GM19324 (cell line): ENCODE data around the gene KIF26A.
"Not testable (repeated sequence)": the region's sequence is repeated elsewhere in the genome, so short reads cannot be mapped to it uniquely, and the experiment has no call there.

ENCODE experiments used
- ATAC-seq: cut with Tn5 transposase; IDR thresholded peaks from one replicate; pipeline ENCODE4 v1.9.1; 2021; ENCODE audit warnings: mild to moderate bottlenecking, moderate library complexity; ENCODE audit not compliant: unreplicated experiment, low FRiP score

Gene KIF26A

DNA sequence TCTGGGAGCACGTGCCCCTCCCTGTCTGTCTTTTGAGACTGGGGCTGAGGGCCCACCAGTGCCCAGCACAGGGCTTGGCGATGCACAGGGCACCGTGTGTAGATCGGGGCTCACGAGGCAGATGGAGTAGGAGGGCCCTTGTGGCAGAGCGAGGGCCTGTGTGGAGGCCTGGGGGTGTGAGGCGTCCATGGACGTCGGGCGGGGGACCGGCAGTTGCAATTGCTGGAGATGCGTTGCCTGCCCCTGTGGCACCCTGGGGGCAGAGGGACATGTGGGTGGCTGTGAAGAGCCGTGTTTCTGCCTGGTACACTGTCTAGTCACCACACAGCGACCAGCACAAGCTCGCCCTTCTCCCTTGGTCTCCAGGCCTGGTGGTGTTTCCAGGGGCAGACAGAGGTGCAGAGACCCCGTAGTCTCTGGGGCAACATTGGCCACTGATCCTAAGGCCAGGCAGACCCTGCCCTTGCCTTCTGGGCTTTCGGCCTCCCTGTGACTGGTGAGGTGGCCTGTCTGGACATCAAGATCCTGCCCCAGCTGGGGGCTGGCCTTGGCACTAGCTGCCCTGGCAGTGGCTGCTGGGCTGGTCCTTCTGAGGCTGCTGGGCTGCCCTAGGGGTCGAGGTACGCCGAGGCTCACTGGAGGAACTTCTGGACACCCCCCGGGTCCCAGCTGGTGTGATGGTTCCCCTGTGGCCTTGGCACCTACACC, 14.5 kb downstream of the KIF26A start:
- ATAC-seq: no peak

DNA sequence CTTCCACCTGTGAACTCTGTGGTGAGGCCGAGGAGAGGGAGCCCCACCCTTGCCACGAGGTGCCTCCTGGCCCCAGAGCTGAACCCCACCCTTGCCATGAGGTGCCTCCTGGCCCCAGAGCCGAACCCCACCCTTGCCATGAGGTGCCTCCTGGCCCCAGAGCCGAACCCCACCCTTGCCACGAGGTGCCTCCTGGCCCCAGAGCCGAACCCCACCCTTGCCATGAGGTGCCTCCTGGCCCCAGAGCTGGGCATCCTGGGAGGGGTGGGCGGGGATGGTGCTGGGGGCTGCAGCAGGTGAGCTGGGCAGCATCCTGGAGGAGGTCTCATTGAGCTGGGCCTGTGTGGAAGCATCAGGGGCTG, 15.0 kb downstream of the KIF26A start:
- not testable (repeated sequence) for ATAC-seq

DNA sequence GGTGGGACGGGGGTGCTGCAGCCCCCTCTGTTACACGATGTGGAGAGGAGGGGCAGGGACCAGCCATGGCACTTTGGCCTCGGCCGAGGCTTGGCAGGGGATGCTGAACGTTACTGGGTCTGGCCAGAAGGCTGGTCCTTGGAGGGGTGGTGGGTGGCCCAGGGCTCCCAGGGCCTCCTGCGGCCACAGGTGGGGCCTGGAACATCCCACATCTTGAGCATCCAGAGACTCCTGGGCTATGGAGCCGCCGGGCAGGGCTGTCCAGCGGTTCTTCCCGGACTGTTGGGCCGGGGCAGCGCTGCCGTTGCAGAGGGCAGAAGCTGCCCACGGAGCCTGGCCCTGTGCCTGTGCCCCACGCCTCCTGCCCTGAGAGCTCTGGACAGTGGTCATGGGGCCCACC, 15.9 kb downstream of the KIF26A start:
- no peak for ATAC-seq

DNA sequence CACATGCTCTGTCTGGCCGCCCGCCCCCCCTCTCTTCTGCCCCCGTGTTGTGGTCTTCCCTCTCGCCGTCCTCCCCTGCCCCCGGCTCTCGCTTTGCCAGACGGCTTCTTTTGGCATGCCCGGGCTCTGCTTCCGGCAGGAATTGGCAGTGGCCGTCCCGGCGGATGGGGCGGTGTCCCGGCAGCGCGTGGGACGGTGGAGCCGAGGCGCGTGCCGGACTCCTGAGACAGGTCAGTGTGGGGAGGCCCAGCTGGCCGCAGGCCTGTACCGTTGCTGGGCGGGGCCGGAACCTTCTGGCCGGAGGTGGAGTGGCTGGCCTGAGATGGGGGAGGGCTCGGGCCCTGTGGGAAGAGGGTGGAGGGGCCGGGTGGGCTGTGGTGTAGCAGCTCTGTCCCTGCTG, 17.1 kb downstream of the KIF26A start:
- no peak for ATAC-seq

DNA sequence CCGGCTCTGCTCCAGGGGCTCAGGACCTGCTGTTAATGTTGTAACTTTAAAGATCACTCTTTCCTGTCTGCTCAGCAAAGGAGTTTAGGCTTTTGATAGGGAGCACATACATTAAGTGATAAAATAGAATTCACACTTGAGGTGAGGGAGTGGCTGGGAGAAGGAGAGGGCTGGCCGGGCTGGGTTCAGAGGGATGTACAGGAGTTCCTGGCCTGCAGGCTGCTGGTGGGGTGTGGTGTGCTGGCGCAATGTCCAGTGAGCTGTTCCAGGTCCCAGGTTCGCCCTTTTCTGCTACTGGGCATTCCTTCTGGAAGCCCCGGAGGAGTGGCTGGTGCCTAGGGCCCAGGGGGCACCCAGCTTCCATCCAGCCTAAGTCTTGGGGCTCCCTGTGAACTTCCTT, 17.8 kb downstream of the KIF26A start:
- no peak for ATAC-seq

DNA sequence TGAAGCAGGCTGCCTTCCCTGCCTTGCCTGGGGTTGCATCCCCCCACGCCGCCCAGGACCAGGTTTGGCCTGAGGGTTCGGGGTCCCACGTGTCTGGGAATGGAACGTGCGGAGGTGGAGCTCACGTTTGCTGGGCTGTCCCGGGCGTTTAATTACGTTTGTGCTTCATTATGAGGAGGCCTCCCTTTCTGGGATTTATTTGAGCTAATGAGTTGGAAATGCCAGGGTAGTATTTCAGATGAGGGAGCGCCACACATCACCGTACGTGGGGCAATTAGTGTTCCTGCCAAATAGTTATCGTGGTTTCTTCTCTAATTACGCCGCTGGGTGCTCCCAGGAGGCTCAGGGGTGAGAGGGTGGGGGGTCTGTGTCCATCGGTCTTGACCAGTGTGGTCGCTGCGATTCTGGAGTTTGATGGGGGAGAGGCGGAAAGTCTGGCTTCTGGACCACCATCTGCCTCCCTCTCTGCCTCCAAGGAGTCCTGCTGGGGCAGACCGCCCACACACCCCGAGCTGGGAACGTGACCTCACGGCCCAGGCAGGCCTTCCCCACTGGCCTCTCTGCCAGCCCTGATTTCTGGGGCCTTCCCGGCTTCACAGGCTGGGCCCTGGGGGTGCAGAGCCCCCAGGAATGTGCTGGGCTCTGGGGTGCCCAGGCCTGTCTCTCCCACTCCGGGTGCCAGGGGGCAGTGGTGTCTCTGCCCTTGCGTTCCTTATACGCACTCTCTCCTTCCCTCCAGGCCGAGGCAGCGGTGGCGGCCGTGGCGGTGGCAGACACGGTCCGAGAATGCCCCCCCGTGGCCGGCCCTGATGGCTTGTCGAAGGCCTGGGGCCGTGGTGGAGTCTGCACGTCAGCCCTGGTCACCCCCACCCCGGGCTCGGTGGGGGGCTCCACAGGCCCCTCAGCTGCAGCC, 18.9 kb downstream of the KIF26A start:
- ATAC-seq: no peak

DNA sequence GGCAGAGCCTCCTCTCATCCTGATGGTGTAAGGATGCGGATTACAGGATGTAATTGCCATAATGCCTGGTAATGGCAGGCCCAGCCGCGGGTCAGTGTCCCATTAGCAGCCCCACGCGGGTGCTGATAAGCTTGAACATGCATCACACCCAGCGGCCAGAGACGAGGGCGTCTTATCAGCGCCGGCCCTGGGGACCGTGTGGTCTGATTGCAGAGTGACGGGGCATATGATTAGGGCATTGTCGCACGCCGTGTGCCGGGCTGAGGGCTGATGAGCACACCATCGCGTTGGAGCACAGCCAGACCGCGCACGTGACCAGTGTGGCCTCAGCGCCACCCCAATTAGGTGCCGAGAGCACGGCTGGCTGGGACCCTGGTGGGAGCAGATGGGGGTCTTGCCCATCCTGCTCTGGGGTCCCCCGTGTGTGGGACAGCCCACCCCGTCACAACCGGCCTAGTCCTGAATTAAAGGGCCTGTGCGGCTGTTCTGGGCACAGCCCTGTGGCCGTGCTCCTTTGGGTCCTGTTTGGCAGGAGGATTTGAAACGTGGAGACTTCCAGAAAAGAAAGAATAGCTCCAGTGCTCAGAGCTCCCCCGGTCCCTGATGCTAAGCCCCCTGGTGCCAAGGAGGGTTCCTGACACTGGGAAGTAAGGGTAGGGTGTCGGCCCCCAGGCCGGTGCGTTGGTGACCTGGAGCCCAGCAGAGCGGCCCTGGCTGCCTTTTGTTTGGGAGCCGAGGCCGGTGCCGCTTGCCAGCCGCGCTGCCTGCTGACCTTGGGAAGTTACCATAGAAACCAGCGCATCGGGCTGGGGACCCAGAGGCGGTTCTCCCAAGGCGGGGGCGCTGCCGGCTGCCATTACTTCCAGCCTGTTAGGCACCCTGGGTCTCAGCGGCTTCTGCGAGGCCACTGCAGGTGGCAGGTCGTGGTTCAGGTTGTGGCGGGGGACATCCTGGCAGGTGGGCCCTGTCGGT, 20.7 kb downstream of the KIF26A start:
- ATAC-seq: no peak

DNA sequence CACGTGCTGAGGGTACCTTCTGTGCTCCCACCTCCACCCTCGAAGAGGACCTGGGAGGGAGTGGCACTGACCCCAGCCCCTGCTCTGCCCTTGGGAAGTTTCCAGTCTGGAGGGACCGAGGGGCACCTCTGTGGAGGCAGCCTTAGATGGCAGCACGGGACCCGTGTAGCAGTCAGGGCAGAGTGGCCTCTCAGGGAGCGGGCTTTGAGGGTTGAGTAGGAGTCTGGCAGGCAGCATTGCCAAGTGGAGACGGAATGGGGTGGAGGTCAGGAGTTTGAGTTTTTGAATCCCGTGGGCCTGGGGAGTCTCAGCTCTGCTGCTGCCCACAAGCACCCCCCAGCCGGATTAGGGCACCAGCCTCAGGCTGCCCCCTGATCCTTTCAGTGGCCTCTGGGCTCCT, 21.6 kb downstream of the KIF26A start:
- no peak for ATAC-seq

DNA sequence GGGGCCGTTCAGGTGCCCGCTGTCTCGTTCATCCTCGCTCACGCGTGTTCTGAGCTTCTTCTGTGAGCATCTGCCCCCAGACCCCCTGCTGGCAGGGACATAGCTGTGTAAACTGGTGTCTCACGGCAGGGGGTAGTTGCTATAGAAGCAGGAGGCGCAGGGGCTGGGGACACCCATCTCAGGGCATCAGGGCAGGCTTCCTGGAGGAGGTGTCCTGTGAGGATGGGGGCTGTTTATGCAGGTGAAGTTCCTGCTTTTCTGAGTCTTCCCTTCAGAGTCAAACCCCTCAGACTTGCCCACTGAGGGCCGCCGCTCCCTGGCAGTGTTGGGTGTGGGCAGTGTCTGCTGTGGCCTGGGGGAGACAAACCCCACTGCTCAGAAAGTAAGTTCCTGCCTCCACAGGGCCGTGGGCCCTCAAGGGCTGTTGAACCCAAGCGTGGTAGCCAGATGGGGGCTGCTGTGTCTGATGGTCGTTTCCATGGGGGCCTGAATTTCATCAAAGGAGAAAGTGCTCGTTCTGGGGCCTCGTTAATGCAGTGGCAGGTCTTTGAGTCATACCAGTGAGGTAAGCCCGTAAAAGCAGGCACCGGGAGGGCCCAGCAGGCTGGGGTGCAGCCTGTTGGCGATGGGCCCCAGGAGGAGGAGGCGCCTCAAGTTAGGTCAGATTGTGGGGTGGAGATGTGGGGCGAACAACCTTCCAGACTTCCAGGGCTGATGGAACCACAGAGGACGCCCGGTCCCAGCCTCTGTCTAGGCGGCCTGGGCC, 23.4 kb downstream of the KIF26A start:
- no peak for ATAC-seq

DNA sequence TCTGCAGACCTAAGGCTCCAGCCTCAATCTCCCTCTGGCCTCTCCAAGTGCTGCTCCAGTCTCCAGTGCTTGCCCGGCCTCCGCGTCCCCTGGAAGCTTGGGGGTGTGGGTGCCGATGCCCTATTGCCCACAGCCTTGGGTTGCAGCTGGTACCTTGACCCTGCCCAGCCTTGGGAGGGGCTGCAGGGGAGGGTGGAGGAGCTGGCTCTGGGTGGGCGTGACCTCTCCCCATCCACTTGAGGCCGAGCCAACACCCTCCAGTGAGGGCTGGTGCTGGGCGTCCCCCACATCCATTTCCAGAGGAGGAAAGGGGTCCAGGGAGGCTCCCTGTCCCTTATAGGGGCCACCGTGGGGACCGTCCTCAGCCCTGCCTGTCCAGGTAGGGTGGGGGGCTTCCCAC, 24.1 kb downstream of the KIF26A start:
- ATAC-seq: no peak

DNA sequence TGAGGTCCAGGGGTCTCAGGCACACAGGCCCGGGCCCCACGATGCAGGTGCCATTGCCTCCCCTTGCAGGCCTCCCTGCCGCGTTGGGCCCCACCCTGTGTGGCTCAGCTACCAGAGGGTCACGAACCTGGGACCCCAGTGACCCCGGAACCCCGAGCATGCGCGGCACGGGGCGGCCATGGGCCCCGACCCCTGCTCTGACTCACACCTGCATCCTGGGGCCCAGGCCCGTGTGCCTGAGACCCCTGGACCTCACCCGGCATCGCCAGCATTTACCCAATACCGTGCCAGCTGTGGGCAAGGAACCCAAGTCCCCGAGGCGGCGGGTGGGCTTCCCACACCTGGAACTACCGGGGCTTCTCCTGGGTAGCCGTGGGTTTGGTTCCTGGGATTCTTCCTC, 25.2 kb downstream of the KIF26A start:
- no peak for ATAC-seq

DNA sequence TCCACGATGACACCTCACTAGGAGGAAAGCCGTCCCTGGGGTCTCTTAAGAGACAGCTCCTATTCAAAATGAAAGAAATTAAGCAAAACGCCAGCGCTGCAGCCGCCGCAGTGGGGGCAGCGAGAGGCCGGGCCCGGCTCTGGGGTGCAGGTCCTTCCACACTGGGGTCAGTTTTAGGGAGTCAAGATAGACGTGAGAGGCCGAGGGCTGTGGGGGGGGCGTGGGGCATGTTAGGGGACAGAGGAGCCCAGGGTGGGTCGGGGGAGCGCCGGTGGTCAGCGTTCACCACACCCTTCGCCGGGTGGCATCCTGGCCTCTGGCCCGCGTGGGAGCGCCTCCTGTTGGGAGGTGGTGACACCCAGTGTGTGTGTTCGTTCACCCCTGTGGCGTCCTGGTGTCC, 25.7 kb downstream of the KIF26A start:
- ATAC-seq: no peak

DNA sequence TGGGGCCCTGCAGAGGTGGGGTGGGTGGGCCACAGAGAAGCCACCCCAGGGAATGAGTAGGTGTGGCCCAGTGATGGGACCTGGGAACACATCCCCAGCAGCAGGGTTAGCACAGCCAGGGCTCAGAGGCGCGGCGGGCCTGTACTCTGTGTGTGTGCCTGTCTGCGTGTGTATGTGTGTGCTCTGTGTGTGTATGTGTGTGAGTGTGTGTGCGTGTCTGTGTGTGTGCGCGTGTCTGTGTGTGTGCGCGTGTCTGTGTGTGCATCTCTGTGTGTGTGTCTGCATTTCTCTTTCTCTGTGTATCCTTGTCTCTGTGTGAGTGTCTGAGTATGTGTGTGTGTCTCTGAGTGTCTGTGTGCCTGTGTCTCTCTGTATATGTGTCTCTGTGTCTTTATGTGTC, 26.1 kb downstream of the KIF26A start:
- ATAC-seq: no peak

DNA sequence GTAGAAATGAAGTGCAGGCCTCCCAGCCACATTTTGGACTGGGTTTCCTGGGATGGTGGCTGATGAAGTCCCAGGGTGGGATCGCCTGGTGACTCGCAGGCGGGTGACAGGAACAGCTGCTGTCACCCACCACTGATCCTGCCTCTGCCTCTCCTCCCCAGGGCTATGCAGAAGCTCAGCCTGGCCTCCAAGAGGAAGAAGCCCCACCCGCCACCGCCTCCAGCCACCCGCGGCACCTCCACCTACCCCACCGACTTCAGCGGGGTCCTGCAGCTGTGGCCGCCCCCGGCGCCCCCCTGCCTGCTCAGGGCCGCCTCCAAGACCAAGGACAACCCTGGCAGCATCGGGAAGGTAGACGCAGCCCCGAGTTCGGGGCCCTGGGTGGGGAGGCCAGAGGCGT, 28.3 kb downstream of the KIF26A start:
- no peak for ATAC-seq

DNA sequence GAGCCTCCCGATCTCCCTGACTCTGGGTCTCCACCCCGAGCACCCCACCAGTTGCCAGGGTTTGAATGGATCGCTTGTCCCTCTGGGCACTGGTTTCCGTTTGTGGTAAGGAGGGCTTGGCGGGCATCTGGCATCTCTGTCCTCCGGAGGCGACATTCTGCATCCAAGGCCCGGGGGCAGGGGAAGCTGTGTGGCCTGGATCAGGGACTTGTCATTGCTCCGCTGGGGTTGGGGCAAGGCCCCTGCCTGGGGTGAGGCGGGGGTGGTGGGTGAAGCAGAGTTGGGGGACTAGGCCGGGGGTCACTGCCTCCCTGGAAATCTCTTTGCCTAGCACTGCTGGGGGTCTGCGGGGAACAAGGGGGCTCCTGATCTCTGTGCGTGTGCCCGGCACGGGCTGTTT, 30.2 kb downstream of the KIF26A start:
- no peak for ATAC-seq

DNA sequence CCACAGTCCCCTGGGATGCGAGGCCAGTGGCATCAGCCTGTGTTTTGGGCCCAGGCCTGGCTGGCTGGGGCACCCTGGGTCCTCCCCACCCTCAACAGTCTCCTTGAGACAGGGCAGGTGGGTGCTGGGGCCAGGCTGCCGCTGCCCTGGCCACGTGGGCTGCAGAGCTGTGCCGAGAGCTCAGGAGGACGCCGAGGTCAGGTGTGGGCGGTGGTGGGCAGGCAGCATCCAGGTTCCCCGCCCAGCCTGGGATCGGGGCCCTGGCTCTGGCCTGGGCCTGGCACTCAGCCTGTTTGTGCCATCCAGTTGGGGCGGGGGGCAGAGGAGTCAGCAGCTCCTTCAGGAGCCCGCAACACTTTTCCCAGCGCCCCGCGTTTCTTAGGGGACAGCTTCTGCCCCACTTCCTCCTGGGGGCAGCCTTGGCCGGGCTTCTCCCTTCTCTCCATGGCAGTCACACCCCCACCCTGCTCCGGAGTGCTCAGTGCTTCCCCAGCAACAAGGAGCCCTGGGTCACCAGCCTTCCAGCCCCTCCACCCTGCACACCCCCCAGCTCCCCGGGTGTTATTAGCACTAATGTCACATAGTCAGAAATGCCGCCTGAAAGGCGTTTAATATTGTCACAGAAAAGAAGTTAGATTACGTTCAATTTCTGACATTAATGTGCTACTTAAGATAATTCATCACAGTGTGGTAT, 30.8 kb downstream of the KIF26A start:
- no peak for ATAC-seq

DNA sequence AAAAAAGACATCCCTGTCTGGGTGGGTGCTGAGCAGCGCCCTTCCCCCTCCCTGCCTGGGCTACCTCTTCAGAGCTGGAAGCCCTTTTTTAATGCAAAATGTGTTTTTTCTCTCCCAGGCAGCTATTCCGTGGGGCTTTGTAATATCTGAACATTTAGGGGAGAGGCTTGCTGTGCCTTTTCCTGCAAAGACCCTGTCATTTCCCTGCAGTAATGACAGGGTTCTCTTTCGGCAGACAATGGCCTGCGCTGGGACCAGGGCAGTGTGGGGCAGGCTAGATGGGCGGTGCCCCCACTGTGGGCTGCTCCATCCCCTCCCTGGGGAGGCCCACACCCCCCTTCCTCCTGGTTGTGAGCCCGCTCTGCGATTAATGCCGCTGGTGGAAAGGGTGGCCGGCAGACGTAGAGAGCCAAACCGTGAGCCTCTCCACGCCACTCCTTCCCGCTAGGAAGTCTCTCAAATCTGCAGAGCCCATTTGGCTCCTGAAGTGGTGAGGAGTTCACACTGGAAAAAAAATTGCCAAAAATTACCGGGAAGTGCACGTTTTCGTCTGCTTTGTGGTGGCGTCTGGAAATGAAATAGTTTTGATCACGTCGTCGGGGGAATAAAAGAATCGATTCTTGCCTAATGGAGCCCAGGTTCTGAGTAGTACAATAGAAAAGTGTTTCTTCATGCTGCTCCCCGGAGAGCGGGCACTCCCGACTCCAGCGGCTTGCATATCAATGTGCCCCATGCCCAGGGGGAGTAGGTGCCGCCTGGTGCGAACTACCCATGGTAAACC, 31.5 kb downstream of the KIF26A start:
- no peak for ATAC-seq

DNA sequence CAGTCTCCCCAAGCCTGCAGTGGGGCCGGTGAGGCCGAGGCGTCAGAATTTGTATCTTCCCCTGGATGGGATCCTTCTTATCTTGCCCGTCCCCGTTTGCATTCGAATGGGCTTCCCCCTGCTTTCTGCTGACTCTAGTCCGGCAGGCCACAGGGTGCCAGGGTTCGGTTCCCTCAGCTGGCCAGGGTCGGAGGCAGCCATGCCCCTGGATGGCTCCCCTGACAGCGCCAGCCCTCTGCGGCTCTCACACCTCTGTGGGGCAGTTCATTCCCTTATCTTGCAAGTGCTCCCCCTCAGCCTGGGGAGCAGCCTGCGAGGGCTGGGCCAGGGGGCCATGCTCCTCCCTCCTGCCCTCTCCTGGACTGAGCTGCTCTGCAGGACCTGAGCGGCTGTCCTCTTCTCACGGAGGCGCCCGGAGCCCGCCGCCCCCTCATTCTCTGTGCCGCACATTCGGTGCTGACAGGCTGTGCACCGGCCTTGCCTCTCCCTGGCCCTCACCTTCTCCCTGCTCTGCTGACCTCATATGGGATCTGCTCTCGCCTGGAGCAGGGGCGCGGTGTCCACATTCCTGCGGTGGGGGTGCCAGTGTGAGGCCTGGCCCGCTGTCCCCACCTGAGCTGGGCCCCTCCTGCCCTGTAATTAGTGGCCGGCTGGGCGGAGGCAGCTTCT, 32.8 kb downstream of the KIF26A start:
- ATAC-seq: no peak
